Neural cell (in vitro differentiated cells): ENCODE results near the gene MAP3K14.

Experiments
- CTCF ChIP-seq: fragments of 450-650 bp; IDR thresholded peaks from 2 replicates; pipeline ENCODE4 v1.5.1; 2014; ENCODE audit warnings: antibody characterized with exemption, mild to moderate bottlenecking, moderate library complexity; ENCODE audit not compliant: poor library complexity, severe bottlenecking
- EP300 ChIP-seq: fragments of 450-650 bp; conservative IDR thresholded peaks from 2 replicates; pipeline ENCODE4 v1.6.1; 2014; ENCODE audit warnings: antibody characterized with exemption, mild to moderate bottlenecking, moderate library complexity; ENCODE audit not compliant: poor library complexity, severe bottlenecking
- EZH2 ChIP-seq: fragments of 200-600, 300-800 bp; shearing (Covaris generic), sonication (generic); IDR thresholded peaks from 2 replicates; pipeline ENCODE4 v1.6.1; 2014; ENCODE audit warnings: antibody characterized with exemption, low read length, borderline replicate concordance, mild to moderate bottlenecking; ENCODE audit not compliant: insufficient read depth, poor library complexity, severe bottlenecking
- POLR2AphosphoS5 ChIP-seq: IDR thresholded peaks from 2 replicates; pipeline ENCODE4 v1.6.1; 2012
- RAD21 ChIP-seq: fragments of 450-650 bp; conservative IDR thresholded peaks from 2 replicates; pipeline ENCODE4 v1.6.1; 2014; ENCODE audit warnings: antibody characterized with exemption, mild to moderate bottlenecking, moderate library complexity
- TAF1 ChIP-seq: IDR thresholded peaks from 2 replicates; pipeline ENCODE4 v1.6.1; 2012; ENCODE audit warnings: low read depth
- TF ChIP-seq, protein P1 (sequence below): IDR thresholded peaks from 2 replicates; pipeline ENCODE4 v1.6.1; 2012; ENCODE audit warnings: borderline replicate concordance

DNA sequence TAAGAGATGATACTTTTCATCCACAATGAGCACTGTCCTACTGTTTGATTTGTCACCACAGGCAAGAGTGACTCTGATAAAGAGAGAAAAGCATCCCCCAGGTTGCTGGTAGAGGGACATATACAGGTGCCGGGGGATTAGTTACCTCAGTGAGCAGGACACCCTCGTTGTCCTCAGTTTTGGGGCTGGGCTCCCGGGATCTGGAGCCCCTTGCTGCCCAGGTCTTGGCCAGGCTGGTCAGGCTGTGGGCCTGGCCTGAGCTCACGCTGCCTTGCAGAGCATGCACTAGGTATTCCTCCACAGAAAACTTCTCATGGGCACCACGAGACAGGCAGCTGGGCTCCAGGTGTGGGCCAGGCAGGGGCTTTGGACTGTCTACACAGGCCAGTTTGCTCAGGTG is 30.5 kb downstream of the MAP3K14 start:
- TF ChIP-seq POLR2AphosphoS5 (no peak), CTCF (no peak), EP300 (no peak), EZH2 (no peak), TAF1 (no peak), RAD21 (no peak)
- TF ChIP-seq, protein P1, sequence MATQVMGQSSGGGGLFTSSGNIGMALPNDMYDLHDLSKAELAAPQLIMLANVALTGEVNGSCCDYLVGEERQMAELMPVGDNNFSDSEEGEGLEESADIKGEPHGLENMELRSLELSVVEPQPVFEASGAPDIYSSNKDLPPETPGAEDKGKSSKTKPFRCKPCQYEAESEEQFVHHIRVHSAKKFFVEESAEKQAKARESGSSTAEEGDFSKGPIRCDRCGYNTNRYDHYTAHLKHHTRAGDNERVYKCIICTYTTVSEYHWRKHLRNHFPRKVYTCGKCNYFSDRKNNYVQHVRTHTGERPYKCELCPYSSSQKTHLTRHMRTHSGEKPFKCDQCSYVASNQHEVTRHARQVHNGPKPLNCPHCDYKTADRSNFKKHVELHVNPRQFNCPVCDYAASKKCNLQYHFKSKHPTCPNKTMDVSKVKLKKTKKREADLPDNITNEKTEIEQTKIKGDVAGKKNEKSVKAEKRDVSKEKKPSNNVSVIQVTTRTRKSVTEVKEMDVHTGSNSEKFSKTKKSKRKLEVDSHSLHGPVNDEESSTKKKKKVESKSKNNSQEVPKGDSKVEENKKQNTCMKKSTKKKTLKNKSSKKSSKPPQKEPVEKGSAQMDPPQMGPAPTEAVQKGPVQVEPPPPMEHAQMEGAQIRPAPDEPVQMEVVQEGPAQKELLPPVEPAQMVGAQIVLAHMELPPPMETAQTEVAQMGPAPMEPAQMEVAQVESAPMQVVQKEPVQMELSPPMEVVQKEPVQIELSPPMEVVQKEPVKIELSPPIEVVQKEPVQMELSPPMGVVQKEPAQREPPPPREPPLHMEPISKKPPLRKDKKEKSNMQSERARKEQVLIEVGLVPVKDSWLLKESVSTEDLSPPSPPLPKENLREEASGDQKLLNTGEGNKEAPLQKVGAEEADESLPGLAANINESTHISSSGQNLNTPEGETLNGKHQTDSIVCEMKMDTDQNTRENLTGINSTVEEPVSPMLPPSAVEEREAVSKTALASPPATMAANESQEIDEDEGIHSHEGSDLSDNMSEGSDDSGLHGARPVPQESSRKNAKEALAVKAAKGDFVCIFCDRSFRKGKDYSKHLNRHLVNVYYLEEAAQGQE: no peak
